Lung (tissue), 12 donors: ENCODE results near the gene VSNL1. TPM values are rescaled to one million over a fixed set of nuclear protein-coding genes. Genes with fewer than 3 reads are reported as not detected.

Source experiments
- ATAC-seq: fragments of 200-7000 bp; cut with Tn5 transposase; one replicate; pipeline ENCODE4 v1.9.1; 2020; ENCODE audit warnings: moderate number of reproducible peaks; ENCODE audit not compliant: insufficient read depth, low FRiP score
- DNase-seq, 3 donors: peaks; one replicate each; pipeline ENCODE4 v3.0.0-alpha.2; 2013 to 2017
- H3K27ac ChIP-seq, 2 donors: one replicate each; pipeline ENCODE4 v1.5.1; 2013; ENCODE audit warnings: mild to moderate bottlenecking in 2 of 2, moderate library complexity in 2 of 2, control low read depth in 1 of 2, inconsistent platforms in 1 of 2, low read depth in 1 of 2, low read length in 1 of 2
- H3K27me3 ChIP-seq, 3 donors: one replicate each; pipeline ENCODE4 v1.5.1; 2013; ENCODE audit warnings: low read length in 2 of 3; ENCODE audit not compliant: control insufficient read depth in 3 of 3, insufficient read depth in 3 of 3
- H3K36me3 ChIP-seq, 4 donors: one replicate each; pipeline ENCODE4 v1.5.1; 2013; ENCODE audit warnings: low read length in 4 of 4, mild to moderate bottlenecking in 1 of 4, moderate library complexity in 1 of 4; ENCODE audit not compliant: control insufficient read depth in 4 of 4, insufficient read depth in 4 of 4
- H3K4me1 ChIP-seq, 5 donors: one replicate each; pipeline ENCODE4 v1.5.1; 2013; ENCODE audit warnings: low read length in 5 of 5, mild to moderate bottlenecking in 2 of 5, moderate library complexity in 1 of 5; ENCODE audit not compliant: control insufficient read depth in 5 of 5, insufficient read depth in 5 of 5
- H3K4me3 ChIP-seq: one replicate; pipeline ENCODE4 v1.5.1; 2013; ENCODE audit warnings: mild to moderate bottlenecking, control low read depth, moderate library complexity
- H3K9ac ChIP-seq, 2 donors: one replicate each; pipeline ENCODE4 v1.5.1; 2013; ENCODE audit warnings: low read length in 2 of 2, control low read depth in 1 of 2; ENCODE audit not compliant: insufficient read depth in 1 of 2
- H3K9me3 ChIP-seq, 4 donors: one replicate each; pipeline ENCODE4 v1.5.1; 2013; ENCODE audit warnings: low read length in 3 of 4, mild to moderate bottlenecking in 1 of 4, moderate library complexity in 1 of 4; ENCODE audit not compliant: control insufficient read depth in 4 of 4, insufficient read depth in 3 of 4
- CTCF ChIP-seq: IDR thresholded peaks from 2 replicates; pipeline ENCODE4 v1.5.1; 2012; ENCODE audit warnings: mild to moderate bottlenecking; ENCODE audit errors: control extremely low read depth, extremely low read depth
- WGBS, 2 donors: extraction: QIAGEN DNeasy Blood & Tissue Kit; methylation state at CpG; one replicate each; pipeline ENCODE4 v1.1.7; 2013; 5-methylcytosine and 5-hydroxymethylcytosine counted together
- polyA plus RNA-seq, 2 donors: library from polyadenylated mRNA; stranded (reverse); fragments of 200-250 nt; gene quantifications; one replicate each; pipeline ENCODE4 v1.2.1, GENCODE V29; 2013
- total RNA-seq, 2 donors: library from RNA; depleted of rRNA in 1 of 2; stranded (reverse); fragments of >200 nt in 1 of 2; gene quantifications; one replicate each; pipeline ENCODE4 v1.2.1, GENCODE V29; 2014 to 2021
- donor health status: control.
- donor health status: control.
- donor health status: Bipolar disorder and iron deficiency.
- donor health status: healthy.
- donor health status: DM: yes; HTN: yes; CAD: no.

Gene VSNL1
- total and polyA plus RNA-seq, 4 donors: 0.87 to 6.9 (median 1.5) TPM

GRCh38 chr2:17536416-17536815 lies 4.1 kb upstream of the VSNL1 start:
- Histone ChIP-seq H3K9ac (no peak overlapping the region), H3K9me3 (no peaks in the 10 kb centered on the region), H3K27ac (no peak overlapping the region), H3K27me3 (peaks cover 0 to 7% (median 0%) of the 10 kb centered on the region in 3 donors), H3K36me3 (no peaks in the 10 kb centered on the region), H3K4me3 (no peak overlapping the region), H3K4me1 (peaks cover 0 to 9% (median 4%) of the 10 kb centered on the region in 5 donors)
- 91% methylated on average over 2 of the region's 2 CpGs for WGBS, 2 donors
- DNase-seq: no peak
- no peak for TF ChIP-seq CTCF
- ATAC-seq: no peak

GRCh38 chr2:17538022-17538843 lies 2.3 kb upstream of the VSNL1 start:
- no peaks in the 10 kb centered on the region for H3K36me3 ChIP-seq
- peak overlapping the region; percentile 71 to 83 for H3K9ac ChIP-seq
- no peak for TF ChIP-seq CTCF
- ATAC-seq (peak; percentile 44), DNase-seq (peak; percentile 37 to 83 (median 80))
- H3K4me1 ChIP-seq: peaks cover 0 to 13% (median 4%) of the 10 kb centered on the region in 5 donors
- 4 to 5% methylated on average over 30 of the region's 30 CpGs for WGBS, 2 donors
- H3K9me3 ChIP-seq: no peaks in the 10 kb centered on the region
- peak overlapping the region; percentile 19 for H3K4me3 ChIP-seq
- peak overlapping the region; percentile 6 to 71 for H3K27ac ChIP-seq
- H3K27me3 ChIP-seq: peaks cover 0 to 10% (median 8%) of the 10 kb centered on the region in 3 donors

- no peak for TF ChIP-seq CTCF
- Histone ChIP-seq H3K4me1 (peaks cover 0 to 13% (median 5%) of the 10 kb centered on the region in 5 donors), H3K27ac (peak overlapping the region; percentile 68 to 71), H3K9ac (peak overlapping the region; percentile 74 to 93), H3K36me3 (no peaks in the 10 kb centered on the region), H3K4me3 (peak overlapping the region; percentile 19), H3K9me3 (no peaks in the 10 kb centered on the region), H3K27me3 (peaks cover 0 to 10% (median 8%) of the 10 kb centered on the region in 3 donors)
- DNase-seq: peak; percentile 89 to 96 (median 90)
- peak; percentile 84 for ATAC-seq
- 1% methylated on average over 51 to 52 of the region's 52 CpGs for WGBS, 2 donors
Measured at GRCh38 chr2:17538844-17539554, 1.5 kb upstream of the VSNL1 start.
